ENCODE data around the gene C2CD4C.

DNA sequence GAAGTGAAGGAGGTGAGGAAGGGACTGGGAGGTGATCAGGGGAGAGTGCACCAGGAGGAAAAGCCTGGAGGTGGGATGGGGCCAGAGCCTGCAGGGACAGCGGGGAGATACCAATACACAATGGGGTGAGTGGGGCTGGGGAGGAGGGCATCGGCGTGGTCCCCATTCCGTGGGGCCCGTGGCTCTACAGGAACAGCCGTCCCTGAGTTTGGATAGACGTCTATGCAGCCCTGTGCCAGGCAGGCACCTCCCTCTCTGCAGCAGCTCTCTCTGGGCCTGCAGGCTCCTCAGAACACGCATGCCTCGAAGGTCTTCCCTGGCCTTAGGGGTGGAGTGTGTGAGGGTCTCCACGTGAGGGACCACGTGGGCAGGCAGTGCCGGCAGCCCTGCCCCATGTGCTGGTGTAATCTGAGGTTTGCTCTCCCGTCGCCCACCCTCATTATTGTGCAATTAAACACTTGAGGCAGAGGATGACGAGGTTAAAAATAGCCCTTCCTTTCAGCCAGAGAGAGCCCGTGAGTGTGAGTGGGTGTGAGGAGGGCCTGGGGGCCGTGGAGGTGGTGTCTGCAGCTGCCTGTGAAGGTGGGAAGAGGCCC lies 16.5 kb downstream of the C2CD4C start:
- TF ChIP-seq, protein P1, sequence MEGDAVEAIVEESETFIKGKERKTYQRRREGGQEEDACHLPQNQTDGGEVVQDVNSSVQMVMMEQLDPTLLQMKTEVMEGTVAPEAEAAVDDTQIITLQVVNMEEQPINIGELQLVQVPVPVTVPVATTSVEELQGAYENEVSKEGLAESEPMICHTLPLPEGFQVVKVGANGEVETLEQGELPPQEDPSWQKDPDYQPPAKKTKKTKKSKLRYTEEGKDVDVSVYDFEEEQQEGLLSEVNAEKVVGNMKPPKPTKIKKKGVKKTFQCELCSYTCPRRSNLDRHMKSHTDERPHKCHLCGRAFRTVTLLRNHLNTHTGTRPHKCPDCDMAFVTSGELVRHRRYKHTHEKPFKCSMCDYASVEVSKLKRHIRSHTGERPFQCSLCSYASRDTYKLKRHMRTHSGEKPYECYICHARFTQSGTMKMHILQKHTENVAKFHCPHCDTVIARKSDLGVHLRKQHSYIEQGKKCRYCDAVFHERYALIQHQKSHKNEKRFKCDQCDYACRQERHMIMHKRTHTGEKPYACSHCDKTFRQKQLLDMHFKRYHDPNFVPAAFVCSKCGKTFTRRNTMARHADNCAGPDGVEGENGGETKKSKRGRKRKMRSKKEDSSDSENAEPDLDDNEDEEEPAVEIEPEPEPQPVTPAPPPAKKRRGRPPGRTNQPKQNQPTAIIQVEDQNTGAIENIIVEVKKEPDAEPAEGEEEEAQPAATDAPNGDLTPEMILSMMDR (IDR thresholded peaks at IDR 0.05): no peak
- TF ChIP-seq PRRX2 (CRISPR knock-in tag; IDR thresholded peaks at IDR 0.05) (no peak), SMAD3 (CRISPR knock-in tag; IDR thresholded peaks at IDR 0.05; ENCODE audit: borderline replicate concordance) (no peak), CREM (CRISPR knock-in tag; IDR thresholded peaks at IDR 0.05) (no peak), TEAD1 (CRISPR knock-in tag; IDR thresholded peaks at IDR 0.05) (no peak), TEAD4 (CRISPR knock-in tag; IDR thresholded peaks at IDR 0.05) (no peak), CREB1 (CRISPR knock-in tag; IDR thresholded peaks at IDR 0.05) (no peak), NR1H2 (CRISPR knock-in tag; IDR thresholded peaks at IDR 0.05) (no peak), NFE2L1 (CRISPR knock-in tag; IDR thresholded peaks at IDR 0.05) (no peak)
- TF ChIP-seq, protein P2, sequence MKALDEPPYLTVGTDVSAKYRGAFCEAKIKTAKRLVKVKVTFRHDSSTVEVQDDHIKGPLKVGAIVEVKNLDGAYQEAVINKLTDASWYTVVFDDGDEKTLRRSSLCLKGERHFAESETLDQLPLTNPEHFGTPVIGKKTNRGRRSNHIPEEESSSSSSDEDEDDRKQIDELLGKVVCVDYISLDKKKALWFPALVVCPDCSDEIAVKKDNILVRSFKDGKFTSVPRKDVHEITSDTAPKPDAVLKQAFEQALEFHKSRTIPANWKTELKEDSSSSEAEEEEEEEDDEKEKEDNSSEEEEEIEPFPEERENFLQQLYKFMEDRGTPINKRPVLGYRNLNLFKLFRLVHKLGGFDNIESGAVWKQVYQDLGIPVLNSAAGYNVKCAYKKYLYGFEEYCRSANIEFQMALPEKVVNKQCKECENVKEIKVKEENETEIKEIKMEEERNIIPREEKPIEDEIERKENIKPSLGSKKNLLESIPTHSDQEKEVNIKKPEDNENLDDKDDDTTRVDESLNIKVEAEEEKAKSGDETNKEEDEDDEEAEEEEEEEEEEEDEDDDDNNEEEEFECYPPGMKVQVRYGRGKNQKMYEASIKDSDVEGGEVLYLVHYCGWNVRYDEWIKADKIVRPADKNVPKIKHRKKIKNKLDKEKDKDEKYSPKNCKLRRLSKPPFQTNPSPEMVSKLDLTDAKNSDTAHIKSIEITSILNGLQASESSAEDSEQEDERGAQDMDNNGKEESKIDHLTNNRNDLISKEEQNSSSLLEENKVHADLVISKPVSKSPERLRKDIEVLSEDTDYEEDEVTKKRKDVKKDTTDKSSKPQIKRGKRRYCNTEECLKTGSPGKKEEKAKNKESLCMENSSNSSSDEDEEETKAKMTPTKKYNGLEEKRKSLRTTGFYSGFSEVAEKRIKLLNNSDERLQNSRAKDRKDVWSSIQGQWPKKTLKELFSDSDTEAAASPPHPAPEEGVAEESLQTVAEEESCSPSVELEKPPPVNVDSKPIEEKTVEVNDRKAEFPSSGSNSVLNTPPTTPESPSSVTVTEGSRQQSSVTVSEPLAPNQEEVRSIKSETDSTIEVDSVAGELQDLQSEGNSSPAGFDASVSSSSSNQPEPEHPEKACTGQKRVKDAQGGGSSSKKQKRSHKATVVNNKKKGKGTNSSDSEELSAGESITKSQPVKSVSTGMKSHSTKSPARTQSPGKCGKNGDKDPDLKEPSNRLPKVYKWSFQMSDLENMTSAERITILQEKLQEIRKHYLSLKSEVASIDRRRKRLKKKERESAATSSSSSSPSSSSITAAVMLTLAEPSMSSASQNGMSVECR (CRISPR knock-in tag; IDR thresholded peaks at IDR 0.05; ENCODE audit: borderline replicate concordance): no peak
- TF ChIP-seq, protein P3, sequence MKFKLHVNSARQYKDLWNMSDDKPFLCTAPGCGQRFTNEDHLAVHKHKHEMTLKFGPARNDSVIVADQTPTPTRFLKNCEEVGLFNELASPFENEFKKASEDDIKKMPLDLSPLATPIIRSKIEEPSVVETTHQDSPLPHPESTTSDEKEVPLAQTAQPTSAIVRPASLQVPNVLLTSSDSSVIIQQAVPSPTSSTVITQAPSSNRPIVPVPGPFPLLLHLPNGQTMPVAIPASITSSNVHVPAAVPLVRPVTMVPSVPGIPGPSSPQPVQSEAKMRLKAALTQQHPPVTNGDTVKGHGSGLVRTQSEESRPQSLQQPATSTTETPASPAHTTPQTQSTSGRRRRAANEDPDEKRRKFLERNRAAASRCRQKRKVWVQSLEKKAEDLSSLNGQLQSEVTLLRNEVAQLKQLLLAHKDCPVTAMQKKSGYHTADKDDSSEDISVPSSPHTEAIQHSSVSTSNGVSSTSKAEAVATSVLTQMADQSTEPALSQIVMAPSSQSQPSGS (CRISPR knock-in tag; IDR thresholded peaks at IDR 0.05; ENCODE audit: borderline replicate concordance, low read depth): no peak
- TF ChIP-seq, protein P4, sequence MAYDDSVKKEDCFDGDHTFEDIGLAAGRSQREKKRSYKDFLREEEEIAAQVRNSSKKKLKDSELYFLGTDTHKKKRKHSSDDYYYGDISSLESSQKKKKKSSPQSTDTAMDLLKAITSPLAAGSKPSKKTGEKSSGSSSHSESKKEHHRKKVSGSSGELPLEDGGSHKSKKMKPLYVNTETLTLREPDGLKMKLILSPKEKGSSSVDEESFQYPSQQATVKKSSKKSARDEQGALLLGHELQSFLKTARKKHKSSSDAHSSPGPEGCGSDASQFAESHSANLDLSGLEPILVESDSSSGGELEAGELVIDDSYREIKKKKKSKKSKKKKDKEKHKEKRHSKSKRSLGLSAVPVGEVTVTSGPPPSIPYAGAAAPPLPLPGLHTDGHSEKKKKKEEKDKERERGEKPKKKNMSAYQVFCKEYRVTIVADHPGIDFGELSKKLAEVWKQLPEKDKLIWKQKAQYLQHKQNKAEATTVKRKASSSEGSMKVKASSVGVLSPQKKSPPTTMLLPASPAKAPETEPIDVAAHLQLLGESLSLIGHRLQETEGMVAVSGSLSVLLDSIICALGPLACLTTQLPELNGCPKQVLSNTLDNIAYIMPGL (CRISPR knock-in tag; IDR thresholded peaks at IDR 0.05): no peak
- TF ChIP-seq, protein P5, sequence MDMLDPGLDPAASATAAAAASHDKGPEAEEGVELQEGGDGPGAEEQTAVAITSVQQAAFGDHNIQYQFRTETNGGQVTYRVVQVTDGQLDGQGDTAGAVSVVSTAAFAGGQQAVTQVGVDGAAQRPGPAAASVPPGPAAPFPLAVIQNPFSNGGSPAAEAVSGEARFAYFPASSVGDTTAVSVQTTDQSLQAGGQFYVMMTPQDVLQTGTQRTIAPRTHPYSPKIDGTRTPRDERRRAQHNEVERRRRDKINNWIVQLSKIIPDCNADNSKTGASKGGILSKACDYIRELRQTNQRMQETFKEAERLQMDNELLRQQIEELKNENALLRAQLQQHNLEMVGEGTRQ (CRISPR knock-in tag; IDR thresholded peaks at IDR 0.05): no peak
- TF ChIP-seq, protein P6, sequence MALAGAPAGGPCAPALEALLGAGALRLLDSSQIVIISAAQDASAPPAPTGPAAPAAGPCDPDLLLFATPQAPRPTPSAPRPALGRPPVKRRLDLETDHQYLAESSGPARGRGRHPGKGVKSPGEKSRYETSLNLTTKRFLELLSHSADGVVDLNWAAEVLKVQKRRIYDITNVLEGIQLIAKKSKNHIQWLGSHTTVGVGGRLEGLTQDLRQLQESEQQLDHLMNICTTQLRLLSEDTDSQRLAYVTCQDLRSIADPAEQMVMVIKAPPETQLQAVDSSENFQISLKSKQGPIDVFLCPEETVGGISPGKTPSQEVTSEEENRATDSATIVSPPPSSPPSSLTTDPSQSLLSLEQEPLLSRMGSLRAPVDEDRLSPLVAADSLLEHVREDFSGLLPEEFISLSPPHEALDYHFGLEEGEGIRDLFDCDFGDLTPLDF (CRISPR knock-in tag; IDR thresholded peaks at IDR 0.05): no peak

Measured in WTC11 (cell line).